Measurements from ENCODE around the gene PEAK3.
A peak's percentile ranks its signal among the peaks of the same experiment; 100 is the strongest.

The PEAK3 gene

GRCh38 chr19:2235381-2236063 lies 46.5 kb downstream of the PEAK3 start:
- peak in 1 of 2 experiments; percentile 49 for DNase-seq

DNA sequence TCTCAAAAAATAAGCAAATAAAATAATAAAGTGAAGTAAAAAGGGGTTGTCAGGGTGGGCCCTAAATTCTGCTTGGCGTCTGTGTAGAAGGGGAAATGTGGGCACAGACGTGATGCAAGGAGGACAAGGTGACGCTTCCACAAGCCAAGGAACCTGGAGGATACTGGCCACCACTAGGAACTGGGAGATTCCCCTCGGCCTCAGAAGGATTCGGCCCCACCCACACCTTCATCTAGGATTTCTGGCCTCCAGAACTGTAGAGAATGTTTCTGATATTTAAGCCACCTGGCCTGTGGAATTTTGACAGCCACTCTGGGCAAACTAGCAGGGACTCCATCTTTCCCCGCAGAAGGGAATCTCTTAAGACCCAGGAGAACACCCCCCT lies 47.0 kb downstream of the PEAK3 start:
- DNase-seq: no peak

GRCh38 chr19:2233601-2234280 lies 48.2 kb downstream of the PEAK3 start:
- DNase-seq: no peak

GRCh38 chr19:2232286-2233151 lies 49.5 kb downstream of the PEAK3 start:
- no peak for DNase-seq

GRCh38 chr19:2231621-2232221 lies 50.3 kb downstream of the PEAK3 start:
- DNase-seq: peak in 1 of 2 experiments; percentile 23

- DNase-seq: no peak
Observed at GRCh38 chr19:2230807-2231533, 51.0 kb downstream of the PEAK3 start.

DNA sequence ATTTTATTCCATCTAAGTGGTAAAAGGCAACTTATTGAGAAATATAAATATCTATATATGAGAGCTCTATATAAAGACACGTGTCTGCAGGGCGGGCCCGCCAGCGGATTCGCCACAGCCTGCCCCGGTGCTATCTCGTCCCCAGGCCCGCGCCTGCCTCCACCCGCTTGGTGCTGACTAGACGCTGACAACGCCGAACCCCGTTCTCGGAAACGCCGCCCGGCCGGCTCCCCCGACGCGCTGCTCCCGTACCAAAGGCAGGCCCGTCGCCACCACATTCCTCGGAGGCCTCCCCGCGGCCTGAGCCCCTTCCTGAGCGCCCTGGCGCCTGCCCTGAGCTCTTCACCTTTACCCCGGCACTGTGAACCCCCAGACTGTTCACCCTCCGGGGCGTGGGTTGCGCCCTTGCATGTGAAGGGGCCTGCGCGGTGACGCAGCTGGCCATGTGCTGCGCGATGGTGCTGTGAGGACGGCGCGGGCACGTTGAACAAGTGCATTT lies 51.9 kb downstream of the PEAK3 start:
- DNase-seq: no peak

DNA sequence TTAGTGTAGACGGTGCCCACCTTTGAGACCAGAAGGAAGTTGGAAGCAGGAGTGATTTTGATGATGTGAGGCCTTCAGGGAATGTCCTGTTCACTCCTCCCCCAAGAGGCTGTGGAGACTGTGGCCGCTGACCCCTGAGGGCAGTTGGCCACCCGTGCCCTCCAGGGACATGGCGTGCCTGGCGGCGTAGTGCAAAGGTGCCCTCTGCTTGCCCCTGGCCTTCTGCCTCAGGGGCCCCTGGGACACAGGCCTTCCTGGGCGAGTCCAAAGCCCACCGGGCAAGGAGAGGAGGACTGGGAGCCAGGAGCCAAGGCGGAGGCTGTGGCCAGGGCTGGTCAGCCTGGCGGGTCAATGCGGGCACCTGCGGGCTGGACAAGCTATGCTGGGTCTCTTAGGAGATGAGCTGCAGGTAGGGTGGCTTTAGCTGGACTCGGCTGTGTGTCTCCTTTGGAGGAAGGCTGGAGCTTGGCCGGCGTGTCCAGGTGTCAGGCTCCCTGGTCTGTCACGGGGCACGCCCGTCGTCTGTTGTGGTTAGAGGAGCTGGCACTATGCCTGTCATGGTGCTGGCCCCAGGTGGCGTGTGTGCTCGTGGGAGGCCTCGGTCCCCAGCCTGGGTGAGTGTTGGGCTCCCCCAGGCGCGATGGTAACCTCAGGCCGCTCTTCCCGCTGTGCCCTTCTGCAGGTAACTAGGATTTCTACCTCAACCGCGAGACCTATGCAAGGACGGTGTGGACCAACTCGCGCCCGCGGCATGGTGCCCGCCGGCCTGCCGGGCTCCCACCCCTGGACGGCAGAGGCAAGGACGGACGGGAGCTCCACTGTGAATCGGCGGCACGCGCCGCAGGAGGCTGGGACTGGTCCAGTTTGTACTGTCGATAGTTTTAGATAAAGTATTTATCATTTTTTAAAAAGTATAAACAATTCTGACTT lies 52.6 kb downstream of the PEAK3 start:
- no peak for DNase-seq

DNA sequence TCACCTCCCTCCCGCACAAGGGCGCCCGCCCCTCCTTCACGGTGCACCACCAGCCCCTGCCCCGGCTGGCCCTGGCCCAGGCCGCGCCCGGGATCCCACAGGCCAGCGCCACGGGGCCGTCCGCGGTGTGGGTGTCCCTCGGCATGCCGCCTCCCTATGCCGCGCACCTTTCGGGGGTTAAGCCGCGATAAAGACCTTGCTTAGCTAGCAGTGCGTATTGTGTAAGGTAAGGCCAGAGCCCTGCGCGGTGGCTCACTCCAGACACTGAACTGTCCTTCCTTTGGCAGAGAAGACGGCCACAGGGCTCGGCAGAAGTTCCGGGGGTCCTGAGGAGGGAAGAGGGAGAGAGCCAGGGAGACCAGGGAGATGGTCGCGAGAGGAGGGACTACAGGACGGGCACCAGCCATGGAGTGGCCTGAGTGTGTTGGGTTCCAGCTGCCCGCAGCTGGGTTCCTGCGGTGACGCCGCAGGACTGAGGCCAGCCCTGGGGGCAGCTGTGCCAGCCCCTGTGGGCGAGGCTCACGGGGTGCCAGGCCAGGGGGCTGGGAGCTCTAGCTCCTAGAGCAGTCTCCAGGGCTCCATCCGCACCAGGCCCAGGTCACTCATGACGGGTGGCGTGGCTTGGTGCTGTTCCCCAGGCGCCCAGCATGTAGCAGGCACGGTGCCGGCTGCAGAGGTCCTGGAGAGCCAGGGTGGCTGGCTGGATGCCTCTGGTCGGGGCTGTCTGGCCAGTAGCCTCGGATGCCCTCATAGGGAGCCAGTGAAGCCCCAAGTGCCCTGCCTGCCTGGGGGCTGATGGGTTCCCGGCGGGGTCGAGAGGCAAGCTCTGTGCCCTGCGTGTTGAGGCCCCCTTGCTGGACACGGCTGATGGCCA lies 53.6 kb downstream of the PEAK3 start:
- no peak for DNase-seq

- no peak for DNase-seq
Observed at GRCh38 chr19:2227415-2228156, 54.4 kb downstream of the PEAK3 start.

GRCh38 chr19:2226840-2227360 lies 55.1 kb downstream of the PEAK3 start:
- no peak for DNase-seq

GRCh38 chr19:2226051-2226839 lies 55.7 kb downstream of the PEAK3 start:
- no peak for DNase-seq

DNA sequence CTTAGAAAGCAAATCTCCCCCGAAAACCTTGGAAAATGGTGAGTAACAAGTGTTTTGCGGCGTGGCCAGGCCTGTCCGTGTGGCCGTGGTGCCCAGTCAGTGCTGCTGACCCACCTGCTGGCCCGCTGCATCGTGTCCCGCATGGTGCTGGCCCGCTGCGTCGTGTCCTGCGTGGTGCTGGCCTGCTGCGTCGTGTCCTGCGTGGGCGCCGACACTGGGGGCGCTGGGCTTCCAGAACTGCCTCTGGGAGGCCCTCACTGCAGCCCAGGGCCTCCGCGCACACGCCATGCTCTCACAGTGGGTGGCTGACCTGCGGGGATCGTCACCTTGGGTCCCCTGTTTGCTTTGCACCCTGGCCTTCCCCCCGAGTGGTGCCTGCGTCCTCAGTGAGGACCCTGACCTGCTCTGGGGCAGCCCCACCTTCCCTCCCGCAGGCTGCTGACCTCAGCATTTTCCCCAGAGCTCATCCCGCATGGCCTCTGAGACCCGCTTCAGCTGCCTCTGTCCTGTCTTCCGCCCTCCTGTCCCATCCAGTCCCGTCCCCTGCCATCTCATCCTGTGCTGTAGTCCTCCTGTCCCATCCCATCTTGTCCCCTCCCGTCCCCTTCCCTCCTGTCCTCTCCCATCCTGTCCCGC lies 56.4 kb downstream of the PEAK3 start:
- DNase-seq: no peak

- no peak for DNase-seq
Observed at GRCh38 chr19:2224754-2225349, 57.1 kb downstream of the PEAK3 start.

Data from NCI-H524 (cell line).